HG02588 (cell line): ENCODE data around the gene ITPR1.

ENCODE experiments used
- ATAC-seq: cut with Tn5 transposase; IDR thresholded peaks from one replicate; pipeline ENCODE4 v1.9.1; 2021; ENCODE audit warnings: mild to moderate bottlenecking, moderate library complexity; ENCODE audit not compliant: unreplicated experiment

The ITPR1 gene

GRCh38 chr3:4711680-4711992 lies 218.5 kb downstream of the ITPR1 start:
- ATAC-seq = peak; percentile 14

GRCh38 chr3:4712109-4712508 lies 219.0 kb downstream of the ITPR1 start:
- ATAC-seq = no peak

GRCh38 chr3:4714045-4714444 lies 220.9 kb downstream of the ITPR1 start:
- ATAC-seq = no peak

- ATAC-seq = no peak
Measured at GRCh38 chr3:4716266-4716665, 223.1 kb downstream of the ITPR1 start.

GRCh38 chr3:4716706-4717362 lies 223.7 kb downstream of the ITPR1 start:
- no peak for ATAC-seq

- ATAC-seq = no peak
Measured at GRCh38 chr3:4717363-4717740, 224.2 kb downstream of the ITPR1 start.

- no peak for ATAC-seq
Measured at GRCh38 chr3:4718179-4718736, 225.1 kb downstream of the ITPR1 start.

GRCh38 chr3:4719046-4719501 lies 225.9 kb downstream of the ITPR1 start:
- no peak for ATAC-seq

- ATAC-seq = no peak
Measured at GRCh38 chr3:4720316-4721075, 227.3 kb downstream of the ITPR1 start.

GRCh38 chr3:4721511-4721911 lies 228.4 kb downstream of the ITPR1 start:
- ATAC-seq = no peak

GRCh38 chr3:4722103-4722502 lies 229.0 kb downstream of the ITPR1 start:
- ATAC-seq = no peak

- no peak for ATAC-seq
Measured at GRCh38 chr3:4724051-4724629, 231.0 kb downstream of the ITPR1 start.

GRCh38 chr3:4726549-4726948 lies 233.4 kb downstream of the ITPR1 start:
- no peak for ATAC-seq

- ATAC-seq = no peak
Measured at GRCh38 chr3:4729061-4729973, 236.2 kb downstream of the ITPR1 start.

- no peak for ATAC-seq
Measured at GRCh38 chr3:4730719-4731118, 237.6 kb downstream of the ITPR1 start.

- no peak for ATAC-seq
Measured at GRCh38 chr3:4731543-4732111, 238.5 kb downstream of the ITPR1 start.

- no peak for ATAC-seq
Measured at GRCh38 chr3:4732925-4733324, 239.8 kb downstream of the ITPR1 start.

GRCh38 chr3:4734454-4734853 lies 241.3 kb downstream of the ITPR1 start:
- ATAC-seq = no peak

- ATAC-seq = no peak
Measured at GRCh38 chr3:4735243-4735642, 242.1 kb downstream of the ITPR1 start.

GRCh38 chr3:4736284-4736861 lies 243.2 kb downstream of the ITPR1 start:
- no peak for ATAC-seq
